GM21447 (cell line): ENCODE results near the gene LAMA4.
"Not testable (repeated sequence)": the region's sequence is repeated elsewhere in the genome, so short reads cannot be mapped to it uniquely, and the experiment has no call there.

Source experiments
- ATAC-seq: cut with Tn5 transposase; IDR thresholded peaks from one replicate; pipeline ENCODE4 v1.9.1; 2021; ENCODE audit not compliant: unreplicated experiment

The LAMA4 gene

GRCh38 chr6:112215488-112216284, 38.7 kb downstream of the LAMA4 start:
- no peak for ATAC-seq

GRCh38 chr6:112214739-112215269, 39.6 kb downstream of the LAMA4 start:
- ATAC-seq: no peak

GRCh38 chr6:112210852-112211251, 43.5 kb downstream of the LAMA4 start:
- no peak for ATAC-seq

GRCh38 chr6:112209131-112209530, 45.2 kb downstream of the LAMA4 start:
- ATAC-seq: no peak

- ATAC-seq: no peak
Observed at GRCh38 chr6:112207776-112208175, 46.6 kb downstream of the LAMA4 start.

- ATAC-seq: no peak
Observed at GRCh38 chr6:112207131-112207530, 47.2 kb downstream of the LAMA4 start.

- no peak for ATAC-seq
Observed at GRCh38 chr6:112206110-112206458, 48.3 kb downstream of the LAMA4 start.

- ATAC-seq: no peak
Observed at GRCh38 chr6:112205427-112206109, 48.8 kb downstream of the LAMA4 start.

GRCh38 chr6:112204350-112204706, 50.0 kb downstream of the LAMA4 start:
- no peak for ATAC-seq

GRCh38 chr6:112203577-112204349, 50.6 kb downstream of the LAMA4 start:
- ATAC-seq: peak; percentile 63

- ATAC-seq: peak; percentile 84
Observed at GRCh38 chr6:112202639-112203341, 51.6 kb downstream of the LAMA4 start.

GRCh38 chr6:112200185-112200914, 54.0 kb downstream of the LAMA4 start:
- ATAC-seq: not testable (repeated sequence)

- no peak for ATAC-seq
Observed at GRCh38 chr6:112199001-112199403, 55.4 kb downstream of the LAMA4 start.

- ATAC-seq: no peak
Observed at GRCh38 chr6:112198582-112198981, 55.8 kb downstream of the LAMA4 start.

GRCh38 chr6:112197636-112198035, 56.7 kb downstream of the LAMA4 start:
- no peak for ATAC-seq

GRCh38 chr6:112196306-112196705, 58.1 kb downstream of the LAMA4 start:
- ATAC-seq: no peak

- no peak for ATAC-seq
Observed at GRCh38 chr6:112195166-112195565, 59.2 kb downstream of the LAMA4 start.

- ATAC-seq: no peak
Observed at GRCh38 chr6:112194511-112194910, 59.9 kb downstream of the LAMA4 start.

GRCh38 chr6:112193535-112194051, 60.8 kb downstream of the LAMA4 start:
- ATAC-seq: no peak

GRCh38 chr6:112193117-112193516, 61.2 kb downstream of the LAMA4 start:
- no peak for ATAC-seq
